Aorta (tissue), 5 donors: Measurements from ENCODE around the gene CREB5. TPM values are rescaled to one million over a fixed set of nuclear protein-coding genes. Genes with fewer than 3 reads are reported as not detected.
A peak's percentile ranks its signal among the peaks of the same experiment; 100 is the strongest.

Experiments used
- ATAC-seq: fragments of 200-7000 bp; cut with Tn5 transposase; one replicate; pipeline ENCODE4 v1.9.1; 2022; ENCODE audit warnings: moderate library complexity; ENCODE audit not compliant: low FRiP score
- DNase-seq, 2 donors: peaks; one replicate each; pipeline ENCODE4 v3.0.0-alpha.2; 2020
- H3K27ac ChIP-seq, 2 donors: one replicate each; pipeline ENCODE4 v1.5.1; 2013; ENCODE audit warnings: low read length in 2 of 2, mild to moderate bottlenecking in 2 of 2, moderate library complexity in 2 of 2, control low read depth in 1 of 2, inconsistent platforms in 1 of 2, low read depth in 1 of 2
- H3K27me3 ChIP-seq, 2 donors: one replicate each; pipeline ENCODE4 v1.6.1; 2013; ENCODE audit warnings: control low read depth in 1 of 2, low read length in 1 of 2, mild to moderate bottlenecking in 1 of 2, moderate library complexity in 1 of 2; ENCODE audit not compliant: insufficient read depth in 2 of 2, control insufficient read depth in 1 of 2
- H3K36me3 ChIP-seq, 2 donors: one replicate each; pipeline ENCODE4 v1.6.1; 2013; ENCODE audit warnings: control low read depth in 1 of 2, low read length in 1 of 2, mild to moderate bottlenecking in 1 of 2; ENCODE audit not compliant: insufficient read depth in 2 of 2, control insufficient read depth in 1 of 2
- H3K4me1 ChIP-seq, 2 donors: one replicate each; pipeline ENCODE4 v1.6.1; 2013; ENCODE audit warnings: low read length in 2 of 2, control low read depth in 1 of 2, mild to moderate bottlenecking in 1 of 2, moderate library complexity in 1 of 2; ENCODE audit not compliant: insufficient read depth in 2 of 2, control insufficient read depth in 1 of 2
- H3K4me3 ChIP-seq, 2 donors: one replicate each; pipeline ENCODE4 v1.5.1; 2013; ENCODE audit warnings: low read length in 2 of 2, control low read depth in 1 of 2, mild to moderate bottlenecking in 1 of 2
- H3K9me3 ChIP-seq: one replicate; pipeline ENCODE4 v1.6.1; 2013; ENCODE audit warnings: mild to moderate bottlenecking, low read length; ENCODE audit not compliant: control insufficient read depth
- WGBS, 2 donors: extraction: QIAGEN DNeasy Blood & Tissue Kit; methylation state at CpG; one replicate each; pipeline ENCODE4 v1.1.7; 2013; 5-methylcytosine and 5-hydroxymethylcytosine counted together
- intact Hi-C, 2 donors: fragments of 100-400 bp; cut with DNase I; formaldehyde crosslinking; loops; one replicate each; pipeline versions ENCODE4 v1.14.2 to v1.15.0; 2022
- polyA plus RNA-seq, 2 donors: library from polyadenylated mRNA; stranded (reverse); fragments of 200-250 nt; gene quantifications; one replicate each; pipeline ENCODE4 v1.2.3, GENCODE V29; 2013
- total RNA-seq, 2 donors: library from RNA; stranded (reverse); fragmentation: NEBNext Ultra II Directional; extraction: Animal tissue kit (Norgen Biotek cat#: 25700); gene quantifications; one replicate each; pipeline ENCODE4 v1.2.1, GENCODE V29; 2021
- donor health status: healthy with polysubstance abuse.
- donor health status: Bipolar disorder and iron deficiency.
- donor health status: DM: no; HTN: no; CAD: no.
- donor health status: DM: no; HTN: no; CAD: no.
- donor health status: DM: yes; HTN: yes; CAD: no.

CREB5 gene
- total and polyA plus RNA-seq, 4 donors, result 2.6 to 57.1 (median 17.9) TPM

- ATAC-seq, result no peak
- intact Hi-C loops, result loop anchor here in 1 of 2 donors (5.0 kb wide), 2 partner anchors 61 to 219 kb away; no protein-coding TSS in a partner anchor
- Histone ChIP-seq H3K27me3 (no peaks in the 10 kb centered on the region), H3K4me3 (no peak overlapping the region), H3K36me3 (no peaks in the 10 kb centered on the region), H3K9me3 (no peaks in the 10 kb centered on the region), H3K4me1 (peaks cover 0 to 27% of the 10 kb centered on the region in 2 donors), H3K27ac (no peak overlapping the region)
- no peak for DNase-seq
- WGBS, 2 donors, result 57 to 70% methylated on average over 1 of the region's 1 CpG
Measured at GRCh38 chr7:28626221-28626620, 213.9 kb downstream of the CREB5 start.

GRCh38 chr7:28626624-28627262 lies 214.4 kb downstream of the CREB5 start:
- Histone ChIP-seq H3K4me1 (peaks cover 0 to 27% of the 10 kb centered on the region in 2 donors), H3K27me3 (no peaks in the 10 kb centered on the region), H3K4me3 (no peak overlapping the region), H3K27ac (no peak overlapping the region), H3K36me3 (no peaks in the 10 kb centered on the region), H3K9me3 (no peaks in the 10 kb centered on the region)
- no peak for DNase-seq
- peak; percentile 70 for ATAC-seq
- intact Hi-C loops, result loop anchor here in 1 of 2 donors (5.0 kb wide), 2 partner anchors 61 to 219 kb away; no protein-coding TSS in a partner anchor
- 23 to 24% methylated on average over 8 of the region's 8 CpGs for WGBS, 2 donors

- no peak overlapping the region for H3K27ac ChIP-seq
- H3K9me3 ChIP-seq, result no peaks in the 10 kb centered on the region
- no peaks in the 10 kb centered on the region for H3K27me3 ChIP-seq
- no peaks in the 10 kb centered on the region for H3K36me3 ChIP-seq
- no peak overlapping the region for H3K4me3 ChIP-seq
- intact Hi-C loops, result loop anchor here in 1 of 2 donors (5.0 kb wide), 2 partner anchors 60 to 220 kb away; no protein-coding TSS in a partner anchor
- DNase-seq (no peak), ATAC-seq (peak; percentile 56)
- 23 to 29% methylated on average over 5 of the region's 5 CpGs for WGBS, 2 donors
- H3K4me1 ChIP-seq, result peaks cover 0 to 24% of the 10 kb centered on the region in 2 donors
Measured at GRCh38 chr7:28627263-28627653, 214.9 kb downstream of the CREB5 start.

GRCh38 chr7:28627896-28628295 lies 215.6 kb downstream of the CREB5 start:
- DNase-seq (no peak), ATAC-seq (no peak)
- intact Hi-C loops, result loop anchor here in 1 of 2 donors (5.0 kb wide), 2 partner anchors 59 to 221 kb away; no protein-coding TSS in a partner anchor
- H3K27ac ChIP-seq, result no peak overlapping the region
- peaks cover 0 to 24% of the 10 kb centered on the region in 2 donors for H3K4me1 ChIP-seq
- H3K4me3 ChIP-seq, result no peak overlapping the region
- 77 to 82% methylated on average over 4 of the region's 4 CpGs for WGBS, 2 donors
- H3K27me3 ChIP-seq, result no peaks in the 10 kb centered on the region
- no peaks in the 10 kb centered on the region for H3K9me3 ChIP-seq
- no peaks in the 10 kb centered on the region for H3K36me3 ChIP-seq

- Histone ChIP-seq H3K27ac (no peak overlapping the region), H3K36me3 (no peaks in the 10 kb centered on the region), H3K9me3 (no peaks in the 10 kb centered on the region), H3K4me1 (peaks cover 0 to 24% of the 10 kb centered on the region in 2 donors), H3K27me3 (no peaks in the 10 kb centered on the region), H3K4me3 (no peak overlapping the region)
- 0 to 21% methylated on average over 4 of the region's 4 CpGs for WGBS, 2 donors
- ATAC-seq (peak; percentile 48), DNase-seq (no peak)
- intact Hi-C loops, result loop anchor here in 1 of 2 donors (5.0 kb wide), 2 partner anchors 58 to 222 kb away; no protein-coding TSS in a partner anchor
Measured at GRCh38 chr7:28629216-28629842, 217.0 kb downstream of the CREB5 start.

GRCh38 chr7:28630350-28630749 lies 218.0 kb downstream of the CREB5 start:
- Histone ChIP-seq H3K27ac (no peak overlapping the region), H3K36me3 (no peaks in the 10 kb centered on the region), H3K9me3 (no peaks in the 10 kb centered on the region), H3K27me3 (no peaks in the 10 kb centered on the region), H3K4me3 (no peak overlapping the region), H3K4me1 (peaks cover 0 to 24% of the 10 kb centered on the region in 2 donors)
- WGBS, 2 donors, result 83 to 84% methylated on average over 3 of the region's 3 CpGs
- ATAC-seq (no peak), DNase-seq (no peak)
- intact Hi-C loops, result no loop called here

- intact Hi-C loops, result no loop called here
- H3K4me1 ChIP-seq, result peaks cover 0 to 20% of the 10 kb centered on the region in 2 donors
- ATAC-seq, result no peak
- no peak overlapping the region for H3K27ac ChIP-seq
- no peaks in the 10 kb centered on the region for H3K36me3 ChIP-seq
- no peak overlapping the region for H3K4me3 ChIP-seq
- 0 to 3% methylated on average over 2 of the region's 2 CpGs for WGBS, 2 donors
- DNase-seq, result no peak
- no peaks in the 10 kb centered on the region for H3K9me3 ChIP-seq
- H3K27me3 ChIP-seq, result no peaks in the 10 kb centered on the region
Measured at GRCh38 chr7:28631995-28632394, 219.7 kb downstream of the CREB5 start.

GRCh38 chr7:28638914-28639313 lies 226.6 kb downstream of the CREB5 start:
- Histone ChIP-seq H3K9me3 (no peaks in the 10 kb centered on the region), H3K27me3 (no peaks in the 10 kb centered on the region), H3K27ac (no peak overlapping the region), H3K4me3 (no peak overlapping the region), H3K36me3 (no peaks in the 10 kb centered on the region), H3K4me1 (peaks cover 0 to 3% of the 10 kb centered on the region in 2 donors)
- intact Hi-C loops, result no loop called here
- WGBS, 2 donors, result 79 to 83% methylated on average over 2 of the region's 2 CpGs
- DNase-seq, result no peak
- ATAC-seq, result no peak

- Histone ChIP-seq H3K9me3 (no peaks in the 10 kb centered on the region), H3K36me3 (no peaks in the 10 kb centered on the region), H3K27me3 (no peaks in the 10 kb centered on the region), H3K4me3 (no peak overlapping the region), H3K27ac (no peak overlapping the region), H3K4me1 (peaks cover 0 to 3% of the 10 kb centered on the region in 2 donors)
- ATAC-seq (no peak), DNase-seq (no peak)
- WGBS, 2 donors, result 93 to 94% methylated on average over 2 of the region's 2 CpGs
- intact Hi-C loops, result no loop called here
Measured at GRCh38 chr7:28640001-28640400, 227.7 kb downstream of the CREB5 start.
